ENCODE results near the gene ADCY5.

The ADCY5 gene

DNA sequence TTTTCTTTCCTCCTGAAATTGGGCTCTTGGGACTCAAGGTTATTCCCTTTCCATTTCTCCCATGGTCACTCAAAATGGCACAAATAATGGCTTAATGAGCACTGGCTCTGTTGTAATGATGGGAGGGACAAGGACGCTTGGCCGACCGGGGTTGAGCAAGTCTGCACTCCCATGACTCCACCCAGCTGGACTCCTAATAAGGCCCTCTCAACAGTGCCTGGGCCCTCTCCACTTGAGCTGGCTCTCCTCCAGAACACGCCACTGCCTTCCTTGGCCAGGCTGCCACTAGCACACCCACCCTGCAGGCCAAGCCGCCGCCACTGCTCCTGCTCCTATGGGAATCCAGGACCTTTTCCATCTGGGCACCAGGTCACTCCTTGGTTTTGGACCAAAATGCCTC is 42.3 kb downstream of the ADCY5 start:
- DNase-seq (ENCODE audit: low spot score), result no peak

DNA sequence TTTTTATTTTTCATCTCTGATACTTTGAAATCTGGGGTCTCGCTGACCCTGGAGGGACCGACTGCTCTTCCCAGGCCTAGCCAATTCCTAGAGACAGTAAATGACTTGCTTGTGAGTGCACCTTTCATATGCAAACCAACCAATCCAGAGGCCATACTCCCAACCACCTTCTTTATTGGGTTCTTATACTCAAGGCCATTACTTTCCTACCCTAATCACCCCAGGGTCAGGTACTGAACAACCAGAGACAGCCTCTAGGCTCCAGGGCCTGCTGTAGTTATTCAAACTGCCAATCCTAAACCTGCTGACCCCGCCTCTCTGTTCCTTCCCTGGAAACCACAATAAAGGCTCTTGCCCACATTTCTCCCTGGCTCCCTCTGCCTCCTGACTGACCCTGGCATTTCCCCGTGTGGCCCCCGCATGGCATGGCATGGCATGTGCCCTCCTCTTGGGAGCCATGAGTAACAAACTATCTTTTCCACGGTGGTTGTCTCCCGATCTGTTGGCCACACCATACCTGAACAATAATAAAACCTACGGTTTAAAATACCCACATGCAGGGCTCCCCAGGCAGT is 42.9 kb downstream of the ADCY5 start:
- no peak for DNase-seq (ENCODE audit: low spot score)

DNA sequence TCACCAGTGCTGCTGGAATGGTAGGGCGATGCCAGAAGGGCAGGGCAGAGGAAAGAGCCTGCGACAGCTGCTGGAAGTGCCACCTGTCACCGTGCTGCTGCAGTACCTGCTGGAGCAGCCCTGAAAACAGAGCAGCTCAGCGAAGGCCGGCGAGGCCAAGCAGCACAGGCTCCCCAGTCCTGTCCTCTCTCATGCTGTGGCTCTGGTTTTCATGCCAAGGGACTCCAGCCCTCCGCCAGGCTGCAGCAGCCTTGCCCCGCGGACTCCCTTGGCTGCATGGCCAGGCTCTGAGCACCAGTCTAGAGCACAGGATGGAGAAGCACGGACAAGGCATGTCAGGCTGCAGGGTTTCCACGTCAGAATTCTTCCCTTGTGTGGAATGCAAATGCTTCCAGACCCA is 43.9 kb downstream of the ADCY5 start:
- no peak for DNase-seq (ENCODE audit: low spot score)

DNA sequence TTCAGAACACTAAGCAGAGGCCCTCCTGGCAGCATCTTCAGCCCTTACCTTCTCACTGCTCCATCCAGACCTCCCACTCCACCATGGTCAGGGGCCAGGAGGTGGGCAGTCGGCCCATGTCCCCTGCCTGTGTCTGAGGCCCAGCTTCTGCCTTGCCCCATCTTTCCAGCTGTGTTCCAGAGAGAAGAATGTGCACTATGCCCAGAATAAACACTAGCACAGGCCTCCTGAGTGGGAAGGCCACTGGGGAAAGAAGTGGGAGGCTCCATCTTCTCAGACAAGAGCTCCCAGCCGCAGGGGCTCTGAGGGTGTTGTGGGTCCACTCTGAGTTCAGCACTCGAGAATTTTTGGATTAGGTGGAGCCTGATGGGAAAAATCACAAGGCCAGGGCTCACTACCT is 44.5 kb downstream of the ADCY5 start:
- DNase-seq (ENCODE audit: low spot score), result no peak

DNA sequence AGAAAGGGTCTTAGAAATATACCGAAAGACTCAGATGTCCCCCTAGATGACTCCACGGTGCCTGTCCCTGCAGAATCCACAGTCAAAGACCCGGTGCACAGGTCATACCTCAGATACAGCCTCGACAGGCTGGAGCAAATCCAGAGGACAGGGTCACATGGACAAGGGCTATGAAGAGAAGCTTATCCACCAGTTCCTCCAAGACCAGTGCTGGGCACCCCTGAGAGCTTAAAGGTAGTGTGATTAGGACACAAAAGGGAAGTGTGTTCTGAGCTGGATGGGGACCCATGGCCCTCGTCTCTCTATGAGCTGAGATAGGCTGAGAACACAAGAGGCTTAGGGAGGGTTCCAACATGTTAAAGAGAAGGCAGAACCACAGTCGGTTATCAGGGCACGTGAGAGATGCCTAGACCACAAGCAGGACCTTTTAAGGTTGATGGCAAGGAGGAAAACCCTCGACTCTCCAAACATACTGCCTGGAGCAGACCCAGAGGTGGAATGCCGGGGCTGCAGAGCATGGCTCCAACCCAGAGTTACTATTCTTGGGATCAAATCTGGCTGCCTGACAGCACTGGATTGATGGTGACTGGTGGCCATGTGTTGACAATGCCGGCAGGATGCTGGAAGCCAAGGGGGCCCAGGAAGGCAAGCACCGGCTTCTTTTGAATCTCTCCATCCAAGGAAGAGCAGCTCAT is 46.9 kb downstream of the ADCY5 start:
- DNase-seq (ENCODE audit: low spot score), result no peak

DNA sequence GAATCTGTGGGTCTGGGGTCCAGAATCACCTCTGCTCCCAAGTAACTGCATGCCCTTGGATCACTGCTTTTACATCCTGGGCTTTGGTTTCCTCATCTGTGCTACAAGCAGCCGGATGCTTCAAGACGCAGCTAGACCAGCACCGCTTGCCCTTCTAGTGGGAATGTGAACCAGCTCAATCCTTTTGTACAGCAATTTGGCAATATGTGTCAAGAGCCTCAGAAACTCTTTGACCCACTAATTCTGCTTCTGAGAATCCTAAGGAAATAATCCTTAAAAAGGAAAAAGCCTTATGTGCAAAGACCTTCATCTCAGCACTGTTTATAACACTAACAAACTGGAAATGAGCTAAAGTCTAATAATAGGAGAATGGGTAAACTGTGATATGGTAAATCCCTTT is 48.7 kb downstream of the ADCY5 start:
- no peak for DNase-seq (ENCODE audit: low spot score)

DNA sequence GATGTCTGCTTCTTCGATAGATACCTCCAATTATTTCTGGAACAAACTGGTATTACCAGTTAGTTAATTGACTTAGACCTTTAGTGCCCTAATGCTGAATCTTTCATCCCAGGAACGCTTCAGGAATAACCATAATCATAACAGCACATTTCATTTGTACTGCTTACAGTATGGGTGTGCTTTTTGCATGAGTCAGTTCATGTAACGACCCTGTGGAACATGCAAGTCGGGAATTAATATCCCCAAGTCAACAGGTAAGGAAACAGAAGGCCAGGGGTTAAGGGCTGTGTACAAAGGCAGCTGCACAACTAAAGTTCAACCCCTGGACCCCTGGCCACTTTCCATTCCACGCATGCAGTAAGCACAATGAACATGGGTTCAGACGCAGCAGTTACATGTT is 49.2 kb downstream of the ADCY5 start:
- no peak for DNase-seq (ENCODE audit: low spot score)

DNA sequence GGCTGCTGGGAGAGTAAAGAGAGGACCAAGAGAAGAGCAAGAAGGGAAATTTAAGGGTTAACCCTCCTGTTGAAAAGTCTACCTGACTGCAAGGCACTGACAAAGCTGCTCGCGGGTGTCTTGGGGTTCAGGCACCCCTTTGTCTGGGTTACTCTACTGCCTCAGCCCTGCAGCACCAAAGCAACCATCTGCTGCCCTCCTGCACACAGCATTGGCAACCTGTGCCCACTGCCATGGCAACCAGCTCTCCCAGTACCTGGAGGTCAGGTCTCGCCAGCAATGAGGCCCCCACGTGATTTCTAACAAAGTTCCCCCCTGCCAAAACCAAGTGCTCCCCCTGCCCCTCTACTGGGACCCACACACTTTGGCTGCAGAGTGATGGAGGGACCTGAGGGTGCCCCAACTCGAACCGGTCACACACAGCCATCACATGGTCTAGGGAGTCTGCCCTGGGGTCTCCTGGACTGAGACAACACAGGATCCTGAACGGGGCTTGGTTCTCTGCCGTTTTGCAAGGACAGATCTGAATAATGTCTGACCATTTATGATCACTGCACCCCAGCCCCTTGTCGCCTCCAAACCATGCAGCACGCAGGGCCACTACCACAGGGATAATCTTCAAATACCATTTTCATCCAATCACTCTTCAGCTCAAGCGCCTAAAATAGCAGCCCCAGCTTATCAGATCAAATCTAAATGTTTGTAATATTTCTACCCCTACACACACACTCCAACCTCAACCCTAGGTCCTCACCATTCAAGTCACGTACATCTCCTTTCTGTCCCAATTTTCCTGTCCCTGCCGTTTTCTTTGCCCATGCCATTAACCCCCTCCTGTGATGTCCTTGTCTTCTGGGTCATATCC is 50.7 kb downstream of the ADCY5 start:
- no peak for DNase-seq (ENCODE audit: low spot score)

DNA sequence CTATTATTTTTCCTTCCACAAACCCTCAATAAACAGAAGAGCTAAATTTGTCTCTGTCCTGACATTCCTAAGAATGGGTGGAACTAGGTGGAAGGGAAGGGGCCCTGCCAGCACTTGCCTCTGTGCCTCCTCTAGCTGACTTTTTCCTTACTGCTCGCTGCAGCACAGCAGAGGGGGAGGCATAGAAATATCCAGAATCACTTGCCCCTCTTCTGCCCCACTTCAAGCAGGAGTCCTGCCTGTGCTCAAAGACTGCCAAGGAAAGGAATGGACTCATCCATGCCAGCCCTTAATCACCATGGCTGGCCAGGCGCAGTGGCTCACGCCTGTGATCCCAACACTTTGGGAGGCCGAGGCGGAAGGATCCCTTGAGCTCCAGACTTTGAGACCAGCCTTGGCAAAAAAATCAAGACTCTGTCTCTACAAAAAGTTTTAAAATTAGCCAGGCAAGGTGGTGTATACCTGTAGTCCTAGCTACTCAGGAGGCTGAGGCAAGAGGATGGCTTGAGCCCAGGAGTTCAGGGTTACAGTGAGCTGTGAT is 51.8 kb downstream of the ADCY5 start:
- DNase-seq (ENCODE audit: low spot score), result no peak

DNA sequence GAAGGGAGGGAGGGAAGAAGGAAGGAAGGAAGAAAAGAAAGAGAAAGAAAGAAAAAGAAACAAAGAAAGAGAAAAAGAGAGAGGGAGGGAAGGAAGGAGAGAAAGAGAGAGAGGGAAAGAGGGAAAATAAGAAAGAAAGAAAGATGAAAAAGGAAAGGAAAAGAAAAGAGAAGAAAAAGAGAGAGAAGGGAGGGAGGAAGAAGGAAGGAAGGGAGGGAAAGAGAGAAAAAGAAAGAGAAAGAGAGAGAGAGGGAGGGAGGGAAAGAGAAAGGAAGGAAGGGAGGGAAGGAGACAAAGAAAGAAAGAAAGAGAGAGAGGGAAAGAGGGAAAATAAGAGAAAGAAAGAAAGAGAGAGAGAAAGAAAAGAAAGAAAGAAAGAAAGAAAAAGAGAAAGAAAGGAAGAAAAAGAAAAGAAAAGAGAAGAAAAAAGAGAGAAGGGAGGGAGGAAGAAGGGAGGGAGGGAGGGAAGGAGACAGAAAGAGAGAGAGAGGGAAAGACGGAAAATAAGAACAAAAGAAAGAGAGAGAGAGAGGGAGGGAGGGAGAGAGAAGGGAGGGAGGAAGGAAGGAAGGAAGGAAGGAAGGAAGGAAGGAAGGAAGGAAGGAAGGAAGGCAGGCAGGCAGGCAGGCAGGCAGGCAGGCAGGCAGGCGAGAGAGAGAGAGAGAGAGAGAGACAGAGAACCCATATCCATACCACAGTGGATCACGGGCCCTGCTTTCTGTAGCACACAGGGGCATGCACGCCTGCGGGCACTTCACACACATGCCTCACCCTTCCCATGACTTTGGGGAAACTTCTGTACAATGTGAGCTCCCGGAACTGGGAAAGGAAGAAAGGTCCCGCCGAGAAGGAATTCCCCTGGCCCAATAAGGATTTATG is 52.5 kb downstream of the ADCY5 start:
- no peak for DNase-seq (ENCODE audit: low spot score)

DNA sequence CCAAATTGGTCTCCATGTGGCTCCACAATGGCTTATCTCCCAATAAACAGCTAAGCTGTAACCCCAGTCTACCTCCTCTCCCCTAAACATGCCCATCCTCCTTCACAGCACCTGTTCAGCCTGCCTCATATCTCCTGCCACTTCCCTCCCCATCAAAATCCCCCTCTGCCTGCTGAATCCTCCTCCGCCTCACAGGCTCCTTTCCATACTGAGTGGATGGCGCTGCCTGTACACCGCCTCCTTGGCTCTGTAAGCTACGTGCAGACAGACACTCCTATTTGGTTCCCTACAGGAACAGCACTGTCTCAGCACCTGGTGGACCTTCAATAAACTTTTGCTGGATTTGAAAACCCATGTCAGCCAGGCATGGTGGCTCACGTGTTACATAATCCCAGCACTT is 53.7 kb downstream of the ADCY5 start:
- DNase-seq (ENCODE audit: low spot score), result no peak

DNA sequence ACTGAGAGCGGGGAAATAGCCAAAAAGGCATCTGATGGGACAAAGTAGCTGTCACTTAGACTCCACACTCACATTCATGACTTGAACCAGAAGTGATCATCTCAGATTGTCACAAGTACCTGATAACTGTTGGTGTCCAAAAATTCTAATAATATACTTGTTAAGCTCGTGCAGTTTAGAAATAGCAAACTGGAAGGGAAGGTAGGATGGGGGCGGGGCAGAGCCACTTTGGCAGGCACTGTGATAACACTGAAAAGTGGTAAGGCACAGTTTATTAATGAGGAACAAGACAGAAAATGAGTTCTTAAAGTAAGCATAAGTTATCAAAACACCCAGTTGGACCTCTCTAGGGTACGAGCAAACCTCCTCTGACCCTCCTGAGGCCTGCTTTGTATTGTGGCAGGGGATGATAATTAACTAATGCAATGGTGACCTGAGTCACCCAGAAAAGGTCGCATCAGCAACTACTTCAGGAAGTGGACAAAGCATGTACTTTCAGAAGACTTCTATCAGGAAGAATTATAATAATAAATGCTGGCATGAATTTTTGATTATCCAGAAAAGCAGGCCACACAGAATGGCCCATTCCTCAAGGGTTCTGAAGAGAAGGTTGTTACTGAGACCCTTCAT is 54.4 kb downstream of the ADCY5 start:
- no peak for DNase-seq (ENCODE audit: low spot score)

DNA sequence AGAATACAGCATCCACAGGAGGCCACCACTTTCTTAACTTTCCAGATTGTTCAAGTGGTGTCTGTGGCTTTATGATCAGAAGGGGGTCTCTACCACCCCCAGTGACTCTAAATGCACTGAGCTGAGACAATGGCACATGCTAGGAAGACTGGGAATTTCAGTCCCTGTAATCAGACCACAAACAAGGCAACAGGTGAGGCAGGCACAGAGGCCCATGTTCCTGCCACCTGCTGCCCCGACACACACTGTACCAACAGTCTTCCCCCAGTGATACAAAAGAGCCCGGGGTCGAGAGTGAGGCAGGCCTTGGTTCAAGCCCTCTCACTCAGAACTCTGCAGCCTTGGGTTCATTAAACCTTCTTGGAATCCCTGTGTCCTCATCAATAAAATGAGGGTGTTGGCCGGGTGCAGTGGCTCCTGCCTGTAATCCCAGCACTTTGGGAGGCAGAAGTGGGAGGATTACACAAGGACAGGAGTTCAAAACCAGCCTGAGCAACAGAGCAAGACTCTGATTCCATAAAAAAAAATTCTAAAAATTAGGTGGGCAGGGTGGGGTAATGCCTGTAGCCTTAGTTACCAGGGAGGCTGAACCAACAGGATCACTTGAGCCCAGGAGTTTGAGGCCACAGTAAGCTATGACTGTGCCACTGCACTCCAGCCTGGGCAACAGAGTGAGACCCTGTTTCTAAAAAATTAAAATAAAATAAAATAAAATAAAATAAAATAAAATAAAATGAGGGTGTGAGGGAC is 55.8 kb downstream of the ADCY5 start:
- DNase-seq (ENCODE audit: low spot score), result no peak

DNA sequence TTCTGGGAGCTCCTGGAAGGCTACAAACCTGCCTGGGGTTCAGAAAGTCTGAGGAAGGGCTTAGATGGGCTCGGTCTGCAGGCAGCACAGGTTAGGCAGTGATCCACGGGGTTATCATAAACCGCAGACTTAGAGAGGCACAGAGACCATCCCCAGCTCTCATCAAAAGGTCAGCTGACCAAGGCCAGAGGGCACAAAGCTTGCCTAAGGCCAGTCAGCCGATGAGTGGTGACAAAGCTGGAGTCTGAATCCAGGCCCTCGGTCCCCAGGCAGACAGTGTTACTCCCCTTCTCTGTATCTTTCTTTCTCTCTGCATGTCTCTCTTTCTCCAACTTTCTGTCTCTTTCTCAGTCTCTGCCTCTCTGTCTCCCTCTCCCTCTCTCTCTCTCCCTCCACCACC is 56.5 kb downstream of the ADCY5 start:
- no peak for DNase-seq (ENCODE audit: low spot score)

DNA sequence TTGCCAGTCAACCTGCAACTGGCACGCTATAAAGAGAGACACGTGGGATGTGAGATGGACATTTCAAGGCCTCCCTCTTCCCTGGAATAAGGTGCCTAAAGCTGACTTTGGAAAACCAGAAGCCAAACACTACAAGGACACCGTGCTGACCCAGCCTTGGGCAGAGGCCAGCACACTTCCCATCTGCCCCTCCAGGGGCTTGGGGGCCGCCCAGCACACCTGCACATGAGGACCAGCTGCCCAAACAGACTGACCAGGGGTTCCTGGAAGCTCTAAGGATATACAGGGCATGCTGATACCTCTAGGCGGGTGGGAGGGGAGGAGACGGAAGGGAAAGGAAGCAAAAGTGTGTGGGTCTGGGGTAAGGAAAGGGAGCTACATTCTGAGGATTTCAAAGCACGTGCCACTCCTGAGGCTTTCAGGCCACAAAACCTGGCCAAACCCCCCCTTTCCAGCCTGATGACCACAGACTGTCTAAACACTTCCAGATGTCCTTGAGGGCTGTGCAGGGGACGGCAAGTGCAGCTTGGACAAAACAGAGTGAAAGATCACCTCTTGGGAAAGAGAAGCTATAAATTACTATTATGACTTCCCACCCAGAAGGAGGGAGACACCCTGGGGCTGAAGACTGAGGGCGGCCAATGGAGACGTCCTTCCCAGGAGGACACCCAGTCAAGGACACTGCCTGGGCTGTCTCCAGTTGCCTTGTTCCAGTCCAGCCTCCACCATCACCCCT is 57.9 kb downstream of the ADCY5 start:
- DNase-seq (ENCODE audit: low spot score), result no peak

DNA sequence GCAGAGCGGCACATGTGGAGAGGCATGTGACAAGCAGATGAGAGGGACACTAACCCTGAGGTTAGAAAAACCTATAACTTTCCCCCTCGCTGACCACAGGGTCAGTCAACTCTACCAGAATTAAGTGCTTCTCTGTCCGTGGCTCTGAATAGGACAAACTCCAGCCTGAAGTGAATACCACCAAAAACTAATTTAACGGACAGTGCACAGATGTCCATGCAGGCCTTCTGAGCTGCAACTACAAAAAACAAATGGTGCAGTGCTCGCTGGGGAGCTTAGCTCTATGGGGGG is 59.3 kb downstream of the ADCY5 start:
- DNase-seq (ENCODE audit: low spot score), result no peak

DNA sequence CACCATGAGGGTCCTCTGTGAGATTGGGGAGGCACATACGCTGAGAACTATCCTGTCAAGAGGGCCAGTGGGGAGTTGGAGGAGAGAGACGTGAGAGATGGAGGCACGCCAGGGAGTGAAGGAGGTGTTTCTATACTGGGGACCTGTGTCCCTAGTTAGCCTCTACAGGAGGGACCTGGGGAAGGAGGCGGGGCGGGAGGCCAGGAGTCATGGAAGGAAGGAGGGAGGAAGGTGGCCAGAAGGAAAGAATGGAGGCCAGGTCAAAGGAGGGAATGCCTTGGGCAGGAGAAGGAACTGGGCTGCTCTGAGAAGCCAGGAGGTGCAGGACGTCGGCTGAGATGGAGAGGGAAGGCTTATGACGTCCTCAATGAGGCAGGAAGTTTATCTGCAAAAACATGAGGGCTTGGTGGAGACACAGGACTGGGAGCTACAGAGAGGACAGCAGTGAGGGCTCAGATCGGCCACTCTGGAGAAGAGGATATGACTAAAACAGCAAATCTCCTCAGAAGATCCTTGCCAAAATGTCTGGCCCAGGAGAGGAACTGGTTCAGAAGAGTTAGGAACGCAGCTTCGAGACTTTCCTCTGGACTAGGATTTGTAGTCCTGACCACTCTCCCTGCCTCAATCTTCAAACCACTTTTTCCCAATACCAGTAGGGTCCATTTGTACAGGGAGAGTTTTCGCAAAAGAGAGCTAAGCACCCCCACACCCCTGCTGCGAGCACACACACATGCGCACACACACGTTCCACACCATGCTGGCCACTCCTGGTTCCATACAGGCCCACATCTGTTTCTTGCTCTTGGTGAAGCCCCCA is 59.9 kb downstream of the ADCY5 start:
- no peak for DNase-seq (ENCODE audit: low spot score)

DNA sequence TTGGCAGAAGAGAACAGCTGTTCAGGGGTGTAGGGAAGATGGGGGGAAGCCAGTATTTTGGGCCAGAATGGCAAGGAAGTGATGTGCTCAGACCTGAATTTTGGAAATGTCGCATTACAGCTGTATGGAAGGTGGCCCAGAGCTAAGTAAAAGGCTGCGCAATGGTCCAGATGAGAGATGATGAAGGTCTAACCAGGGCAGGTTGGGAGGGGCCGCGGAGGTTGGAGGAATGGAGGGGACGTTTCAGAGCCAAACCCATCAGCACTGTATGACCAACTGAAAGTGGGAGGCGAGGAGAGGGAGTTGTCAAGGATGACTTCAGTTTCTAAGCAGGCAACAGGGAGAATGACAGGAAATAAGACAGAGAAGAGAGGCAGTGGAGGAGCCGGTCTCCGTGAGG is 60.8 kb downstream of the ADCY5 start:
- DNase-seq (ENCODE audit: low spot score), result no peak

DNA sequence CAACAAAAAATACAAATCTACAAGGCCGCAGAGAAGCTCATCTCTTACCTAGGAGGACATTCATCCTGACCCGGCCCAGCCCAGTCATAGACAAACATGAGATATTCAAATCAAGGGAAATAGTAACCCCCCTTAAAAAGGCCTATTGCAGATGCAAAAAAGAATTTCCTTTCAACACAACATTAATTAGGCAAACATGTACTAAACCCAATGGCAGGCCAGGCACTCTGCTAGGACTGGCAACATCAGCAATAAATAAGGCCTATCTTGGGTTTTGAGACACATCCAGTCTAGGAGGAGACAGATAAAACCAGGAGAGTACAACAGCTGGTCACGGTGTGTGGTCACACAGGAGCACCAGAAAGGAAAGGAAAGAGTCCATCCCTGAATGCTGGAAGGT is 61.4 kb downstream of the ADCY5 start:
- no peak for DNase-seq (ENCODE audit: low spot score)
